Measurements from ENCODE around the gene CCDC38. TPM values are rescaled to one million over a fixed set of nuclear protein-coding genes. Genes with fewer than 3 reads are reported as not detected.
A peak's percentile ranks its signal among the peaks of the same experiment; 100 is the strongest.

The CCDC38 gene
- total RNA-seq, 1 experiment from 2014 or later: not detected

DNA sequence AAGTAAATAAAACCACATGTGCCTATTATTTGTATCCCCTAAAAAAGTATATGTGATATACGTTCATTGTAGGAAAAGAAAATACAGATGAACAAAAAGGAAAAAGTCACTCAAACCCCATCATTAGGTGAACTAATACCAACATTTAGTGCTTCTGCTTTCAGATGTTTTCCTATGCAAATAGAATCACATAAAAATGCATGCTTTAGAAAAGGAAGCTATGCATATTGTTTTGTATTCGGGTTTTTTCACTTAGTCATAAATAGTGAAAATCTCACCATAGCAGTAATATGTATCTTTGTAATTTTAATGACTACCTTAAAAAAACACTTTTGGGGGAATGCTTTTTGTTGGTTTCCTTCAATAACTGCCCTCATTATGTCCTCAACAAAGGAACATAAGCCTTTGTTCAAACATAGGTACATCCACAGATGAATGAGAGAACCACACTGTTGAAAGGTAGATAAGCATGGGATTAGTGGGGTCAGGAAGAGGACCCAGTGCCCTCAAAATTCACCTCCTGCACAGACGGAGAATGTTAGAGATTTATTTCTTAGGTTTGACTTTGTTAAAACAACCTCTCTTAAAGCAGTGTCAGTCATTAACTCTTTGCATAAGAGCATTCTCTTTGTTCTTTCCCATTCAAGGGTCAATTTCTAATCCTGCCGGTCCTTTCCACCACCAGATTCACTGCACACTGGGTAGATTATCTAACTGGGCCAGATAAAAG, 7.2 kb upstream of the CCDC38 start:
- peak in 1 of 2 experiments; percentile 55 for DNase-seq
- TF ChIP-seq, protein P1, sequence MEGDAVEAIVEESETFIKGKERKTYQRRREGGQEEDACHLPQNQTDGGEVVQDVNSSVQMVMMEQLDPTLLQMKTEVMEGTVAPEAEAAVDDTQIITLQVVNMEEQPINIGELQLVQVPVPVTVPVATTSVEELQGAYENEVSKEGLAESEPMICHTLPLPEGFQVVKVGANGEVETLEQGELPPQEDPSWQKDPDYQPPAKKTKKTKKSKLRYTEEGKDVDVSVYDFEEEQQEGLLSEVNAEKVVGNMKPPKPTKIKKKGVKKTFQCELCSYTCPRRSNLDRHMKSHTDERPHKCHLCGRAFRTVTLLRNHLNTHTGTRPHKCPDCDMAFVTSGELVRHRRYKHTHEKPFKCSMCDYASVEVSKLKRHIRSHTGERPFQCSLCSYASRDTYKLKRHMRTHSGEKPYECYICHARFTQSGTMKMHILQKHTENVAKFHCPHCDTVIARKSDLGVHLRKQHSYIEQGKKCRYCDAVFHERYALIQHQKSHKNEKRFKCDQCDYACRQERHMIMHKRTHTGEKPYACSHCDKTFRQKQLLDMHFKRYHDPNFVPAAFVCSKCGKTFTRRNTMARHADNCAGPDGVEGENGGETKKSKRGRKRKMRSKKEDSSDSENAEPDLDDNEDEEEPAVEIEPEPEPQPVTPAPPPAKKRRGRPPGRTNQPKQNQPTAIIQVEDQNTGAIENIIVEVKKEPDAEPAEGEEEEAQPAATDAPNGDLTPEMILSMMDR (IDR thresholded peaks at IDR 0.05; ENCODE audit: insufficient read depth in 1 of 2, low read depth in 1 of 2, low read length in 1 of 2, severe bottlenecking in 1 of 2, unreplicated experiment in 1 of 2): no peak
- Histone ChIP-seq H3K27me3 (replicated peaks; ENCODE audit: control insufficient read depth, insufficient read depth, low read length) (no peaks in the 10 kb centered on the region), H3K4me3 (ENCODE audit: low read depth, low read length) (no peak overlapping the region), H3K9me3 (no peaks in the 10 kb centered on the region), H3K4me1 (peaks cover 12% of the 10 kb centered on the region), H3K36me3 (ENCODE audit: control insufficient read depth, insufficient read depth, low read length) (no peaks in the 10 kb centered on the region)
- H3K27me3 Mint-ChIP-seq (ENCODE audit: insufficient read depth, unreplicated experiment): peaks cover 7% of the 10 kb centered on the region
- intact Hi-C loops (cut with micrococcal nuclease; ENCODE audit: unreplicated experiment): no loop called here
- POLR2A ChIA-PET: no interaction called here
- H3K27ac Mint-ChIP-seq (ENCODE audit: unreplicated experiment): no peak overlapping the region
- no peak overlapping the region for H3K4me3 Mint-ChIP-seq (ENCODE audit: unreplicated experiment)
- peaks cover 6% of the 10 kb centered on the region for H3K4me1 Mint-ChIP-seq (ENCODE audit: low read depth, unreplicated experiment)
- BruUV-seq (replicated peaks): no TSS peak
- no peaks in the 10 kb centered on the region for H3K9me3 Mint-ChIP-seq (ENCODE audit: unreplicated experiment)
- H3K36me3 Mint-ChIP-seq (ENCODE audit: insufficient read depth, unreplicated experiment): no peaks in the 10 kb centered on the region
- CTCF ChIA-PET: no interaction called here

DNA sequence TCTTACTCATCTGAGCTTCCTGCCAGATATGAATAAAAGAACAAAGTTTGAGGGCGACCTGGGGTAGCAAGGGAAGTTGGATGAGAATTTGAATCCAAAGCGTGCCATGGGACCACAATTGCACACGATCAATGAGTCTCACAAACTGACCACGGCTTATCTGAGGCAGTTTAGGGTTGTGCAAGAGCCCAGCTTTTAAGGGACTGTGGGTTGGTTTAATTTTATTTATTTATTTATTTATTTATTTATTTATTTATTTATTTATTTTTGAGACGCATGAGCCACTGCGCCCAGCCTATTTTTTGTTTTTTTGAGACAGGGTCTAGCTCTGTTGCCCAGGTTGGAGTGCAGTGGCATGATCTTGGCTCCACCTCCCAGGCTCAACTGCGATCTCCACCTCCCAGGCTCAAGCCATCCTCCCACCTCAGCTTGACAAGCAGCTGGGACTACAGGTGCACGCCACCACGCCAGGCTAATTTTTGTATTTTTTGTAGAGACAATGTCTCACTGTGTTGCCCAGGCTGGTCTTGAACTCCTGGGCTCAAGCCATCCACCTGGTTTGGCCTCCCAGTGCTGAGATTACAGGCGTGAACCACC, 1.8 kb upstream of the CCDC38 start:
- no peaks in the 10 kb centered on the region for H3K36me3 ChIP-seq (ENCODE audit: control insufficient read depth, insufficient read depth, low read length)
- no peak overlapping the region for H3K27ac Mint-ChIP-seq (ENCODE audit: unreplicated experiment)
- no TSS peak for BruUV-seq (replicated peaks)
- H3K36me3 Mint-ChIP-seq (ENCODE audit: insufficient read depth, unreplicated experiment): no peaks in the 10 kb centered on the region
- H3K27me3 ChIP-seq (replicated peaks; ENCODE audit: control insufficient read depth, insufficient read depth, low read length): no peaks in the 10 kb centered on the region
- H3K4me1 ChIP-seq: peaks cover 1% of the 10 kb centered on the region
- H3K9me3 Mint-ChIP-seq (ENCODE audit: unreplicated experiment): no peaks in the 10 kb centered on the region
- no peaks in the 10 kb centered on the region for H3K9me3 ChIP-seq
- no peaks in the 10 kb centered on the region for H3K4me1 Mint-ChIP-seq (ENCODE audit: low read depth, unreplicated experiment)
- peak overlapping the region; percentile 91 for H3K4me3 Mint-ChIP-seq (ENCODE audit: unreplicated experiment)
- no peak overlapping the region for H3K4me3 ChIP-seq (ENCODE audit: low read depth, low read length)
- intact Hi-C loops (cut with micrococcal nuclease; ENCODE audit: unreplicated experiment): no loop called here
- POLR2A ChIA-PET: no interaction called here
- no peak for DNase-seq
- TF ChIP-seq, protein P1 (IDR thresholded peaks at IDR 0.05; ENCODE audit: insufficient read depth in 1 of 2, low read depth in 1 of 2, low read length in 1 of 2, severe bottlenecking in 1 of 2, unreplicated experiment in 1 of 2): no peak
- CTCF ChIA-PET: interaction anchor here (1.3 kb wide), 1 partner anchor 54 kb away, joined by 4 read pairs; no protein-coding TSS in a partner anchor
- H3K27me3 Mint-ChIP-seq (ENCODE audit: insufficient read depth, unreplicated experiment): peaks cover 3% of the 10 kb centered on the region

DNA sequence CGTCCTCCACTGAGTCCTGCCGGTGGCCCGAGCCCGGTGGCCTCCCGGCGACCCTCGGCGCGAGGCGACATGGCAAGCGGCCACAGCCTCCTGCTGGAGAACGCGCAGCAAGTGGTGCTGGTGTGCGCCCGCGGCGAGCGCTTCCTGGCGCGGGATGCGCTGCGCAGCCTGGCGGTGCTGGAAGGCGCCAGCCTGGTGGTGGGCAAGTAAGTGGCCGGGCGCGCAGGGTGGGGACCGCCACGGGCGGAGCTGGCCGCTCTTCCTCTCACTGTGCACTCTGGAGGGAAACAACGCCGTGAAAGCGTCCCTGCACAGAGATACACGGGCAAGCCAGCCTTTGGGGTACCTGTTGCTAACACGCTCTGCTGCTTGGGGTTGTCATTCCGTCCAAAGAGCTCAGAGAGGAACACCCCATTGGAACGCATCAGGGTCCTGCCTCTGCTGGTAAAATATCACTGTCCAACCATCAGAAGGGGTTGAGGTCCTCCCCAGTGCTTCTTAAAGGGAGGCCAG, 972 bp upstream of the CCDC38 start, which contains the start of gene AMDHD1:
TSS of gene AMDHD1 (plus strand) at position 2 of the 513 bp plus-strand sequence. CDS start at position 70, 68 bp downstream.
- no peaks in the 10 kb centered on the region for H3K4me1 Mint-ChIP-seq (ENCODE audit: low read depth, unreplicated experiment)
- DNase-seq: peak; percentile 52 to 71
- CTCF ChIA-PET: interaction anchor here (1.2 to 1.3 kb wide), 2 partner anchors 16 to 55 kb away, joined by 4 to 7 read pairs; no protein-coding TSS in a partner anchor
- H3K27ac Mint-ChIP-seq (ENCODE audit: unreplicated experiment): peak within 1 kb of the TSS; percentile 13
- TF ChIP-seq, protein P1 (IDR thresholded peaks at IDR 0.05; ENCODE audit: insufficient read depth in 1 of 2, low read depth in 1 of 2, low read length in 1 of 2, severe bottlenecking in 1 of 2, unreplicated experiment in 1 of 2): peak; percentile 32 to 35
- no peaks in the 10 kb centered on the region for H3K4me1 ChIP-seq
- H3K9me3 Mint-ChIP-seq (ENCODE audit: unreplicated experiment): no peaks in the 10 kb centered on the region
- H3K9me3 ChIP-seq: no peaks in the 10 kb centered on the region
- H3K36me3 Mint-ChIP-seq (ENCODE audit: insufficient read depth, unreplicated experiment): no peaks in the 10 kb centered on the region
- H3K36me3 ChIP-seq (ENCODE audit: control insufficient read depth, insufficient read depth, low read length): no peaks in the 10 kb centered on the region
- intact Hi-C loops (cut with micrococcal nuclease; ENCODE audit: unreplicated experiment): loop anchor here (2.0 kb wide), 1 partner anchor 25 kb away; no protein-coding TSS in a partner anchor
- POLR2A ChIA-PET: no interaction called here
- no peaks in the 10 kb centered on the region for H3K27me3 ChIP-seq (replicated peaks; ENCODE audit: control insufficient read depth, insufficient read depth, low read length)
- H3K4me3 ChIP-seq (ENCODE audit: low read depth, low read length): peak within 1 kb of the TSS; percentile 55
- H3K4me3 Mint-ChIP-seq (ENCODE audit: unreplicated experiment): peak within 1 kb of the TSS; percentile 91
- no TSS peak for BruUV-seq (replicated peaks)
- H3K27me3 Mint-ChIP-seq (ENCODE audit: insufficient read depth, unreplicated experiment): peaks cover 3% of the 10 kb centered on the region
